Measurements from ENCODE around the gene ANKRD34A. TPM values are rescaled to one million over a fixed set of nuclear protein-coding genes. Genes with fewer than 3 reads are reported as not detected.

The ANKRD34A gene
- total and polyA plus RNA-seq, 2 of the 4 experiments (the other 2 are of a cell fraction), result 0.90 to 1.9 TPM

DNA sequence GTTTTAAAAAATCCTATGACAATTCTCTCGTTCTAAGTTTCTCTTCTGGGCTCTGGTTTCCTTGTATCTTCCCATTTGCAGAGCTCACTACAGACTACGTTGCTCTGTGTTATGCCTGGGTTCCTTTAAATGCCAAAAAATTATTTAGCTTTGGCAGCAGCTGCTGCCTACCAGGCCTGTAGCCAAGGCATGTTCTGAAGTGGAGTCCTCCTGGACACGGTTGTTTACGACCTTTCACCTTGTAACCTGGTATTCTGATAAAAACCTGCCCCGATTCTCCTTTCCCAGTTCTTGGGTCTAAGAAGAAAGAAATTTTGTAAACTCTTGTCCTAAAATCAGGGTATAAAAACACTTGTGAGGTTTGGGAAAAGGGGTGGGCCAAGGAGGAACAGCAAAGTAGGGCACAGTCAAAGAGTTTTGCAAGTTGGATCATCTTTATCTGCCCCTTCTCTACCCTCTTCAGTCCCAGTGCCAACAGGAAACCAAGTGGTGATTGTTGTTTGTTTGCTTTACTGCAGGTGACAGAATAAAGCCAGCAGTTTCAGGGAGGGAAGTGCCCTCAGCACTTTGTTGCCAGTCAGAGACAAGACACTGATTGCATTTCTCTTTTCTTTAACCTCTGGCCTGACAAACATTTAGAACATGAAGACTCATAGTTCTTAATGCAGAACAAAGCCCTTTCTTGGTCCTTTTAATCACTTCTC is 35.1 kb upstream of the ANKRD34A start:
- no peak overlapping the region for H4K91ac ChIP-seq (ENCODE audit: insufficient read depth, low read depth, low read length)
- ChIA-PET CTCF (no interaction called here), POLR2A (ENCODE audit: unreplicated experiment) (no interaction called here)
- dilution Hi-C loops (cut with HindIII; ENCODE audit: low sequenced_read_pairs, unreplicated experiment), result no loop called here
- peaks cover 5% of the 10 kb centered on the region; the same call in 1 of the 2 replicates for H4K20me1 ChIP-seq (ENCODE audit: insufficient read depth, low read length)
- DNase-seq (no peak), ATAC-seq (ENCODE audit: low read depth) (no peak)
- H3K9me3 ChIP-seq (ENCODE audit: control insufficient read depth, insufficient read depth, low read length), result no peaks in the 10 kb centered on the region
- no peak overlapping the region for H2BK20ac ChIP-seq (ENCODE audit: low read depth, low read length)
- H3K27me3 ChIP-seq (ENCODE audit: control insufficient read depth, insufficient read depth, low read length), result no peaks in the 10 kb centered on the region
- H3K23ac ChIP-seq (ENCODE audit: low read depth, low read length), result no peak overlapping the region
- no peak overlapping the region for H4K5ac ChIP-seq (ENCODE audit: low read depth, low read length)
- H3K9ac ChIP-seq (ENCODE audit: low read depth, low read length), result no peak overlapping the region
- no peak overlapping the region for H3K4me2 ChIP-seq (ENCODE audit: low read depth, low read length)
- no peak overlapping the region for H2AFZ ChIP-seq (replicated peaks; ENCODE audit: low read length, poor library complexity)
- intact Hi-C loops (cut with micrococcal nuclease), result loop anchor here (5.0 kb wide), 1 partner anchor 82 kb away; the partner anchor contains the start of gene PEX11B
- peaks cover 2% of the 10 kb centered on the region for H3K36me3 ChIP-seq (ENCODE audit: control insufficient read depth, insufficient read depth, low read length)
- H3K79me1 ChIP-seq (ENCODE audit: low read depth in 1 of 2, low read length in 2 of 2), result peaks cover 10 to 24% of the 10 kb centered on the region in 2 experiments; a peak in 3 of 4 replicates
- H2BK120ac ChIP-seq (ENCODE audit: low read depth, low read length), result no peak overlapping the region
- H2BK5ac ChIP-seq (ENCODE audit: low read depth, low read length, poor library complexity, severe bottlenecking), result no peak overlapping the region
- WGBS, 2 experiments (ENCODE audit: extremely low coverage in 2 of 2, insufficient read length in 1 of 2), result 20% methylated on average over 1 of the region's 5 CpGs; no CpG with 5 or more reads in 1 of the 2 experiments
- H3K4me1 ChIP-seq (ENCODE audit: control insufficient read depth, insufficient read depth, low read length), result peaks cover 6% of the 10 kb centered on the region
- H3K27ac ChIP-seq (ENCODE audit: insufficient read depth, low read length), result no peak overlapping the region
- no peak overlapping the region for H2AK9ac ChIP-seq (replicated peaks; ENCODE audit: low read depth, low read length, poor library complexity)
- H3K4ac ChIP-seq (ENCODE audit: low read depth, low read length), result no peak overlapping the region
- BruUV-seq (replicated peaks), result no TSS peak
- H4K8ac ChIP-seq (ENCODE audit: low read depth in 2 of 2, low read length in 2 of 2), result no peak overlapping the region
- H3K14ac ChIP-seq (replicated peaks; ENCODE audit: low read depth, low read length), result no peak overlapping the region
- H3K9me1 ChIP-seq (ENCODE audit: insufficient read depth, low read length), result peaks cover 2% of the 10 kb centered on the region; the same call in 1 of the 2 replicates
- H2BK15ac ChIP-seq (ENCODE audit: low read depth, low read length), result no peak overlapping the region; the same call in 2 of the 3 replicates
- H3K56ac ChIP-seq (ENCODE audit: extremely low read depth, insufficient read depth, low read length), result no peak overlapping the region
- in situ Hi-C loops (cut with MboI; ENCODE audit: low sequenced_read_pairs), result loop anchor here (5.0 kb wide), 1 partner anchor 82 kb away; the partner anchor contains the start of gene PEX11B
- H3K18ac ChIP-seq (ENCODE audit: low read depth, low read length), result no peak overlapping the region
- no peak overlapping the region for H2AK5ac ChIP-seq (ENCODE audit: low read depth, low read length)
- no peak overlapping the region for H3K4me3 ChIP-seq (ENCODE audit: insufficient read depth, low read depth, low read length)
- TF ChIP-seq SMC3 (IDR thresholded peaks at IDR 0.05; ENCODE audit: low read depth, low read length) (no peak), CHD1 (IDR thresholded peaks at IDR 0.05; ENCODE audit: low read depth, low read length) (no peak), MAZ (IDR thresholded peaks at IDR 0.05; ENCODE audit: borderline replicate concordance, low read depth, low read length) (no peak), CEBPB (IDR thresholded peaks at IDR 0.05; ENCODE audit: low read depth, low read length) (no peak), FOS (IDR thresholded peaks at IDR 0.05; ENCODE audit: low read depth, low read length) (no peak), POLR2A (IDR thresholded peaks at IDR 0.05; ENCODE audit: low read depth, low read length) (no peak), RAD21 (IDR thresholded peaks at IDR 0.05; ENCODE audit: low read length) (no peak), RCOR1 (IDR thresholded peaks at IDR 0.05; ENCODE audit: insufficient replicate concordance, low read length) (no peak), MAFK (IDR thresholded peaks at IDR 0.05; ENCODE audit: low read depth, low read length) (no peak), MXI1 (IDR thresholded peaks at IDR 0.05; ENCODE audit: borderline replicate concordance, low read depth, low read length) (no peak), NFE2L2 (IDR thresholded peaks at IDR 0.05; ENCODE audit: low read depth, low read length) (no peak), RFX5 (IDR thresholded peaks at IDR 0.05; ENCODE audit: low read depth, low read length) (no peak)
- TF ChIP-seq, protein P1, sequence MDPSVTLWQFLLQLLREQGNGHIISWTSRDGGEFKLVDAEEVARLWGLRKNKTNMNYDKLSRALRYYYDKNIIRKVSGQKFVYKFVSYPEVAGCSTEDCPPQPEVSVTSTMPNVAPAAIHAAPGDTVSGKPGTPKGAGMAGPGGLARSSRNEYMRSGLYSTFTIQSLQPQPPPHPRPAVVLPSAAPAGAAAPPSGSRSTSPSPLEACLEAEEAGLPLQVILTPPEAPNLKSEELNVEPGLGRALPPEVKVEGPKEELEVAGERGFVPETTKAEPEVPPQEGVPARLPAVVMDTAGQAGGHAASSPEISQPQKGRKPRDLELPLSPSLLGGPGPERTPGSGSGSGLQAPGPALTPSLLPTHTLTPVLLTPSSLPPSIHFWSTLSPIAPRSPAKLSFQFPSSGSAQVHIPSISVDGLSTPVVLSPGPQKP (IDR thresholded peaks at IDR 0.05; ENCODE audit: borderline replicate concordance, low read depth, low read length), result no peak
- TF ChIP-seq, protein P2, sequence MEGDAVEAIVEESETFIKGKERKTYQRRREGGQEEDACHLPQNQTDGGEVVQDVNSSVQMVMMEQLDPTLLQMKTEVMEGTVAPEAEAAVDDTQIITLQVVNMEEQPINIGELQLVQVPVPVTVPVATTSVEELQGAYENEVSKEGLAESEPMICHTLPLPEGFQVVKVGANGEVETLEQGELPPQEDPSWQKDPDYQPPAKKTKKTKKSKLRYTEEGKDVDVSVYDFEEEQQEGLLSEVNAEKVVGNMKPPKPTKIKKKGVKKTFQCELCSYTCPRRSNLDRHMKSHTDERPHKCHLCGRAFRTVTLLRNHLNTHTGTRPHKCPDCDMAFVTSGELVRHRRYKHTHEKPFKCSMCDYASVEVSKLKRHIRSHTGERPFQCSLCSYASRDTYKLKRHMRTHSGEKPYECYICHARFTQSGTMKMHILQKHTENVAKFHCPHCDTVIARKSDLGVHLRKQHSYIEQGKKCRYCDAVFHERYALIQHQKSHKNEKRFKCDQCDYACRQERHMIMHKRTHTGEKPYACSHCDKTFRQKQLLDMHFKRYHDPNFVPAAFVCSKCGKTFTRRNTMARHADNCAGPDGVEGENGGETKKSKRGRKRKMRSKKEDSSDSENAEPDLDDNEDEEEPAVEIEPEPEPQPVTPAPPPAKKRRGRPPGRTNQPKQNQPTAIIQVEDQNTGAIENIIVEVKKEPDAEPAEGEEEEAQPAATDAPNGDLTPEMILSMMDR (conservative IDR thresholded peaks at IDR 0.05; ENCODE audit: low read depth, low read length), result no peak
- TF ChIP-seq, protein P3, sequence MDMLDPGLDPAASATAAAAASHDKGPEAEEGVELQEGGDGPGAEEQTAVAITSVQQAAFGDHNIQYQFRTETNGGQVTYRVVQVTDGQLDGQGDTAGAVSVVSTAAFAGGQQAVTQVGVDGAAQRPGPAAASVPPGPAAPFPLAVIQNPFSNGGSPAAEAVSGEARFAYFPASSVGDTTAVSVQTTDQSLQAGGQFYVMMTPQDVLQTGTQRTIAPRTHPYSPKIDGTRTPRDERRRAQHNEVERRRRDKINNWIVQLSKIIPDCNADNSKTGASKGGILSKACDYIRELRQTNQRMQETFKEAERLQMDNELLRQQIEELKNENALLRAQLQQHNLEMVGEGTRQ (IDR thresholded peaks at IDR 0.05; ENCODE audit: low read depth, low read length), result no peak

Data from IMR-90 (cell line).